Thyroid gland (tissue), 4 donors: ENCODE measurements around the gene RREB1.

Experiments used
- CTCF ChIP-seq, 6 experiments: fragments of 200-600 bp in 3 of 6; fragments of 450-650 bp in 3 of 6; sonication (generic) in 3 of 6; IDR thresholded peaks; one replicate each; pipeline ENCODE4 v1.5.1; 2016 to 2019; ENCODE audit warnings: antibody characterized with exemption in 6 of 6, mild to moderate bottlenecking in 2 of 6, inconsistent platforms in 1 of 6, moderate library complexity in 1 of 6
- POLR2A ChIP-seq, 2 donors: fragments of 450-650 bp; IDR thresholded peaks; one replicate each; pipeline ENCODE4 v1.6.1; 2017; ENCODE audit warnings: antibody characterized with exemption in 2 of 2, mild to moderate bottlenecking in 2 of 2, moderate library complexity in 1 of 2

GRCh38 chr6:7100072-7100752 lies 7.5 kb upstream of the RREB1 start:
- no peak for TF ChIP-seq CTCF (IDR thresholded peaks at IDR 0.05)
- TF ChIP-seq POLR2A (IDR thresholded peaks at IDR 0.05): no peak
